Ascending aorta (tissue), 2 donors: ENCODE measurements around the gene PRMT7. TPM values are rescaled to one million over a fixed set of nuclear protein-coding genes. Genes with fewer than 3 reads are reported as not detected.

ENCODE experiments used
- DNase-seq, 2 donors: peaks; one replicate each; pipeline ENCODE4 v3.0.0-alpha.2; 2019; ENCODE audit warnings: low spot score in 2 of 2
- H3K27ac ChIP-seq, 2 donors: fragments of 200-600 bp; sonication (generic); one replicate each; pipeline ENCODE4 v1.5.1; 2016 to 2017; ENCODE audit warnings: mild to moderate bottlenecking in 1 of 2
- H3K27me3 ChIP-seq: fragments of 200-600 bp; sonication (generic); one replicate; pipeline ENCODE4 v1.5.1; 2017
- H3K36me3 ChIP-seq, 2 donors: fragments of 200-600 bp; sonication (generic); one replicate each; pipeline ENCODE4 v1.5.1; 2016
- H3K4me1 ChIP-seq, 2 donors: fragments of 200-600 bp; sonication (generic); one replicate each; pipeline ENCODE4 v1.5.1; 2016 to 2017; ENCODE audit warnings: mild to moderate bottlenecking in 1 of 2
- H3K4me3 ChIP-seq, 2 donors: fragments of 200-600 bp; sonication (generic); one replicate each; pipeline ENCODE4 v1.5.1; 2016 to 2017; ENCODE audit warnings: mild to moderate bottlenecking in 1 of 2
- H3K9me3 ChIP-seq, 2 donors: fragments of 200-600 bp; sonication (generic); one replicate each; pipeline ENCODE4 v1.5.1; 2016
- intact Hi-C: fragments of 100-400 bp; cut with DNase I; formaldehyde crosslinking; loops from one replicate; pipeline ENCODE4 v1.15.1; 2023
- total RNA-seq: library from RNA; depleted of rRNA; stranded (reverse); fragments of >200 nt; gene quantifications from one replicate; pipeline ENCODE4 v1.1.0, GENCODE V29; 2016
- TF ChIP-seq, protein P1 (sequence below), 3 experiments: fragments of 200-600 bp in 2 of 3; fragments of 450-650 bp in 1 of 3; sonication (generic) in 2 of 3; IDR thresholded peaks; one replicate each; pipeline ENCODE4 v1.5.1; 2016 to 2019; ENCODE audit warnings: antibody characterized with exemption in 3 of 3, mild to moderate bottlenecking in 1 of 3, moderate library complexity in 1 of 3

The PRMT7 gene
- total RNA-seq, 1 donor from 2014 or later, result 25.1 TPM

DNA sequence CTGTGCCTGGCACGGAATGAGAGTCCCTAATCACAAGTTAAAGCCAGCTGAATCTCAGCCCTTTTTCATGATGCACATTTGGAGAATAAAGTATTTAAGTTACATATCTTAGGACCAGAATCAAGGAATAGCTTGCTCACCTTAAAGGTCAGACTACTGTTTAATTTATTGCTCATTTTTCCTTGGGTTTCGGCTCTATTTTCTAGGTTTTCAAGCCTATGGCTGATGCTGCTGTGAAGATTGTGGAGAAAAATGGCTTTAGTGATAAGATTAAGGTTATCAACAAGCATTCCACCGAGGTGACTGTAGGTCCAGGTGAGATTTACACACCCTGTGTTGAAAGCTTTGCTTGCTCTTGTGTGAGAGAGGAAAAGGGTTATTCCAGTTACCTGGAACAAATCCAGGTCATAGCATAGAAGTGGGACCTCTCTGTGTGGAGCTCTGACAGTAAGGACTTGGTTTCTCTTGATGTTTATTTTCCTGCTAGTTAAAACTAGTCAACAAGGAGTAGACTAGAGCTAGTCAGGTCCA, 18.1 kb downstream of the PRMT7 start:
- TF ChIP-seq, protein P1, sequence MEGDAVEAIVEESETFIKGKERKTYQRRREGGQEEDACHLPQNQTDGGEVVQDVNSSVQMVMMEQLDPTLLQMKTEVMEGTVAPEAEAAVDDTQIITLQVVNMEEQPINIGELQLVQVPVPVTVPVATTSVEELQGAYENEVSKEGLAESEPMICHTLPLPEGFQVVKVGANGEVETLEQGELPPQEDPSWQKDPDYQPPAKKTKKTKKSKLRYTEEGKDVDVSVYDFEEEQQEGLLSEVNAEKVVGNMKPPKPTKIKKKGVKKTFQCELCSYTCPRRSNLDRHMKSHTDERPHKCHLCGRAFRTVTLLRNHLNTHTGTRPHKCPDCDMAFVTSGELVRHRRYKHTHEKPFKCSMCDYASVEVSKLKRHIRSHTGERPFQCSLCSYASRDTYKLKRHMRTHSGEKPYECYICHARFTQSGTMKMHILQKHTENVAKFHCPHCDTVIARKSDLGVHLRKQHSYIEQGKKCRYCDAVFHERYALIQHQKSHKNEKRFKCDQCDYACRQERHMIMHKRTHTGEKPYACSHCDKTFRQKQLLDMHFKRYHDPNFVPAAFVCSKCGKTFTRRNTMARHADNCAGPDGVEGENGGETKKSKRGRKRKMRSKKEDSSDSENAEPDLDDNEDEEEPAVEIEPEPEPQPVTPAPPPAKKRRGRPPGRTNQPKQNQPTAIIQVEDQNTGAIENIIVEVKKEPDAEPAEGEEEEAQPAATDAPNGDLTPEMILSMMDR (IDR thresholded peaks at IDR 0.05), result no peak
- H3K27me3 ChIP-seq, result no peaks in the 10 kb centered on the region
- H3K9me3 ChIP-seq, result no peaks in the 10 kb centered on the region
- H3K4me3 ChIP-seq, result no peak overlapping the region
- no peak overlapping the region for H3K27ac ChIP-seq
- DNase-seq, result no peak
- H3K36me3 ChIP-seq, result peaks cover 22 to 41% of the 10 kb centered on the region in 2 donors
- no peaks in the 10 kb centered on the region for H3K4me1 ChIP-seq
- intact Hi-C loops, result loop anchor here (1.0 to 10.0 kb wide), 4 partner anchors 18 to 244 kb away; partner anchors contain the start of genes NFATC3, PRMT7 and SLC7A6OS

DNA sequence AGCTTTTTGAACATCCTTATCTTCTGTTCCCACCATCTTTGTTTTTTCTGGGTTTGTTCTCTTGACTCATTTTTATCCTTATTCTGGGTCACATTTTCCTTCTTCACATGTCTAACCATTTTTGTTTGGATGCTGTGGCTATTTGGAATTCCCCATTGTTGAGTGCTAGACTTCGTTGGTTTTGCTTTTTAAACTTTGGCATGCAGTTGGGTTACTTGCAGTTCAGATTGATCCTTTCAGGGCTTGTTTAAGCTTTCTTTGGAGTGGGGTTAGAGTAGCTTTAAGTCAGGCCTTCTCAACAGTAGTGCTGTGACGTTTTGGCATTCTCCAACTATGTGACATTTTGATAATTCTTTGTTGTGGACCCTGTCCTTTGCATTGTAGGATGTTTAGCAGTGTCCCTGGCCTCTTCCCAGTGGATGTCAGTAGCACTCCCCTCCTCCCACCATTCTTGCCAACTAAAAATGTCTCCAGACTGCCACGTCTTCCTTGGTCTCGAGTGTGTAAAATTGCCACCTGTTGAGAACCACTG, 21.1 kb downstream of the PRMT7 start:
- DNase-seq, result no peak
- Histone ChIP-seq H3K4me3 (no peak overlapping the region), H3K36me3 (peaks cover 7 to 33% of the 10 kb centered on the region in 2 donors), H3K27me3 (no peaks in the 10 kb centered on the region), H3K4me1 (no peaks in the 10 kb centered on the region), H3K27ac (peak overlapping the region in 1 of 2 donors; percentile 66), H3K9me3 (no peaks in the 10 kb centered on the region)
- intact Hi-C loops, result no loop called here
- TF ChIP-seq, protein P1 (IDR thresholded peaks at IDR 0.05), result no peak

DNA sequence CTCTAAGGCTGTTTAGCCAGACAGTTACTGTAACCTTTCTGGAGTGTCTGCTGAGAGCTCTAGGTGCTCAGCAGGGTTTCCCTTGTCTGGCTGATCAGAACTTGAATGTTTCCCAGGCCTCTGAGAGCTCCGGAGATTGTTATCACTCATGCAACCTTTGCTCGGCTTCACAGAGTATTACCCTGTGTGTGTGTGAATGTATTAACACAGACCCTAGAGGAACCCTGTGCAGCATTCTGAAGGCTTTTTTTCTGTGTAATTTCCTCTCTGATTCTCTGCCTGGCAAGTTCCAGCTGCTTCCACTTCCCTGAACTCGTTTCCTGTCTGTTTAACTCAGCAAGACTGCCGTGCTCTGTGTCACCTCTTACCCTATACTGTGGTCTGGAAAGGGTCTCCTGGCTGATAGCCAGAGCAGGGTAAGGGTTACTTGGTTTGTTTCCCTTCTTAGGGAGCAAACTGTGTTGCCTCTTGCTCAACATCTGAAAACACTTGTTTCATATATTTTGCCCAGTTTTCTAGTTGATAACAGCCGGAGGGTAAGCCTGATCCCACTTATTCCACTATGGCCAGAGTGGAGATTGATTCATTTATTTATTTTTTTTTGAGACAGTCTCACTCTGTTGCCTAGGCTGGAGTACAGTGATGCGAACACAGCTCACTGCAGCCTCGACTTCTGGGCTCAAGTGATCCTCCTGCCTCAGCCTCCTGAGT, 21.7 kb downstream of the PRMT7 start:
- Histone ChIP-seq H3K27ac (peak overlapping the region; percentile 19 to 66), H3K9me3 (no peaks in the 10 kb centered on the region), H3K27me3 (no peaks in the 10 kb centered on the region), H3K4me3 (no peak overlapping the region), H3K36me3 (peaks cover 9 to 39% of the 10 kb centered on the region in 2 donors), H3K4me1 (no peaks in the 10 kb centered on the region)
- intact Hi-C loops, result no loop called here
- no peak for DNase-seq
- TF ChIP-seq, protein P1 (IDR thresholded peaks at IDR 0.05), result no peak

DNA sequence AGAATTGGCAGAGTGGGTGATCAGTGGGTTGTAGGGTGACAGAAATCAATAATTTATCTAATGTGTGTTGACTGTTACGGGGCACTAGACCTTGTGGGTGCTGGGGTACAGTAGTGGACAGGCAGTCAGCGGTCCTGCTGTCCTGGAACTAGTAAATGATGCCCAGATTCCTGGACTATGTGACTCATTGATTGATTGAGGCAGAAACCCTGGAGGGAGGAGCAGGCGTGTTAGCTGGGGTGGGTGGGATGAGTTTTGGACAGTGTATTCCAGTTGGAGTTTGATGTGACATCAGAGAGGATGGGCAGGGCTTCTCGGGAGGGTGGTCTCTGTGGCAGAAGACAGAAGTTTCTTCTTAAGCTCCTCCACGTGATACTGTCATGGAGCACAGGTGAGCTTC, 24.4 kb downstream of the PRMT7 start:
- H3K9me3 ChIP-seq, result no peaks in the 10 kb centered on the region
- H3K36me3 ChIP-seq, result peaks cover 33 to 65% of the 10 kb centered on the region in 2 donors
- H3K27ac ChIP-seq, result no peak overlapping the region
- H3K4me1 ChIP-seq, result no peaks in the 10 kb centered on the region
- H3K4me3 ChIP-seq, result no peak overlapping the region
- H3K27me3 ChIP-seq, result no peaks in the 10 kb centered on the region
- DNase-seq, result no peak
- TF ChIP-seq, protein P1 (IDR thresholded peaks at IDR 0.05), result no peak
- intact Hi-C loops, result no loop called here

DNA sequence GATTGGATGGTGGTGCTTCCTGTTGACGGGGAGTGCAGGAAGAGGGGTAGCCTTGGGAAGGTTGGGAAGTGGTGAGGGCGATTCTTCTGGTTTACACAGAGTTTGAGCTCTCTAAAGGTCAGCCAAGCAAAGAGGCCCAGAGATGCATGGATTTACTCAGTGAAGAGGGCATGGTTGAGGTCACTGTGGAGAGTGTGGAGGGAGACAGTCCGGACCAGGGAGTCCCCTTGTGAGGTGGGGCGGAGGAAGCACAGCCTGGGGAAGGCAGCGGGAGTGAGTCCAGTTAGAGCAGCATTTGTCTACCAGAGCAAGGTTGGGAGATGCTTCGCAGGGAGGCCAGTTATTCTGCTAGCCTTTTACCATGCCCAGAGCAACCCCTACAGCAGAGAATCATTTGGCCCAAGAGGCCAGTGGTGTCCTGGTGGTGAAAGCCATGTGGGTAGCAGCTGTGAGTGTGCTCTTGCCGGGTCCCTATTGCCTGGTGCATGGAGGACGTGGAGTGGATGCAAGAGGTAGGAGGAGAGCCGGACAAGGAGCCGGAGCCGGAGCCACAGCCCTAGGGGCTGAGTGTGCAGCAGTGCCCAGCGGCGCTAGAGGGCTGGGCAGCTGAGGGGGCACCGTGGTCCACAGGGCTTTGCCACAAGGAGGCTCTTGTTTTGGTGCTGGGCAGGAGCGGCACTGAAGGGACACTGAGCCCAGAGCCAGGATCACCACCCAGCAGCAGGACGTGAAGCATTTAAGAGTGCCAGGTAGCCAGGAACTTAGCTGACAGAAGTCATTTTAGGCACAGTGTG, 27.7 kb downstream of the PRMT7 start:
- intact Hi-C loops, result no loop called here
- H3K9me3 ChIP-seq, result no peaks in the 10 kb centered on the region
- no peaks in the 10 kb centered on the region for H3K27me3 ChIP-seq
- no peaks in the 10 kb centered on the region for H3K4me1 ChIP-seq
- TF ChIP-seq, protein P1 (IDR thresholded peaks at IDR 0.05), result no peak
- no peak for DNase-seq
- no peak overlapping the region for H3K27ac ChIP-seq
- peaks cover 58 to 84% of the 10 kb centered on the region in 2 donors for H3K36me3 ChIP-seq
- no peak overlapping the region for H3K4me3 ChIP-seq
